NCI-H128 (cell line): ENCODE measurements around the gene TNFRSF6B.

Experiments used
- DNase-seq: peaks from one replicate; lab custom pipeline; 2025; ENCODE audit not compliant: unreplicated experiment; lab: John Stamatoyannopoulos, UW

The TNFRSF6B gene

DNA sequence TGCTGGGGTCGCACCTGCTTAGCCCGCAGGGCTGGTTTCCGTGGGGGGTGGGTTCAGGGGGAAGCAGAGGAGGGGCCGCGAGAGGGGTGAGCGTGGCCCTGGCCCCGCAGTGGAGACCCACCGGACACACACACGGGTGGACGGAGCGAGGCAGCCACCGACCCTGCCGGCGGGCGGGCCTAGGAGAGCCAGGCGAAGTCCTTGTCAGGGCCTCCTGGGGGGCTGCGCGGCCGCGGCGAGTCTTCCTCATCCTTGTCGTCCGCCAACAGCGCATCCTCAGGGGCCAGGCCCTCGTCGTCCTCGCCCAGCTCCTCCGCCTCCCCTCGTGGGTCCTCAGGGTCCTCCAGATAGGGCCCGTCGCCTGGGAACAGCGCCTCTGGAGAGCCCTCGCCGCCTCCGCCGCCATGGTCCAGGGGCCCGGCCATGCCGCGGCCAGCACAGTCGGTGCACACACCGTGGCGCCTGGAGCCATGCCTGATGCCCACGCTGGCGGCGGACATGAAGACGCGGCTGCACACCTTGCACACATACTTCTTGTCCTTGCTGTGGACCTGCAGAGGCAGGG lies 50.4 kb downstream of the TNFRSF6B start:
- no peak for DNase-seq

DNA sequence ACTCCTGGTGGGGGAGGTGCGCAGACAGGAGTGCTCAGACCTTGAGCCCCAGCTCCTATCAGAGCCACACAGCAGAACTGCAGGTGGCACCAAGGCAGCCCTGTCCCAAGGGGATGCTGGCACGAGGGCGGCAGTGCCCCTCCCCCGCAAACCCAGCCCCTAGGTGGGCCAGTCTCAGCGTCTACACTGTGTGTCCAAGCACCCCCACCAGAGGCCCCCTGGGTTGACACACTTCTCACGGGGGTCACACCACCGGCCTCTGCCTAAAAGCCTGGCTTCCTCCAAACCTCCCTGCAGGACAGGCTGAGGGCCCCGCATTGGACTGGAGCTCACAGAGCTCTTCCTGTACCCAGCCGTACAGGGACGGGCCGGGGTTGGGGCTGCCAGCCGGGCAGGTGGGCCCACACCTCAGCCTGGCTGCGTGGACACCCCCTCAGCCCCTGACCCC lies 51.2 kb downstream of the TNFRSF6B start:
- no peak for DNase-seq
